Stimulated activated CD4-positive, alpha-beta T cell treated with anti-CD3 and anti-CD28 coated beads, TNF-alpha, amount 100 ng/mL, for 1 hour (primary cell): ENCODE data around the gene GPR26.

Experiments
- DNase-seq, 3 donors: peaks; one replicate each; pipeline ENCODE4 v3.0.0-alpha.2; 2020; ENCODE audit warnings: low read depth in 3 of 3, low spot score in 1 of 3

Gene GPR26, protein sequence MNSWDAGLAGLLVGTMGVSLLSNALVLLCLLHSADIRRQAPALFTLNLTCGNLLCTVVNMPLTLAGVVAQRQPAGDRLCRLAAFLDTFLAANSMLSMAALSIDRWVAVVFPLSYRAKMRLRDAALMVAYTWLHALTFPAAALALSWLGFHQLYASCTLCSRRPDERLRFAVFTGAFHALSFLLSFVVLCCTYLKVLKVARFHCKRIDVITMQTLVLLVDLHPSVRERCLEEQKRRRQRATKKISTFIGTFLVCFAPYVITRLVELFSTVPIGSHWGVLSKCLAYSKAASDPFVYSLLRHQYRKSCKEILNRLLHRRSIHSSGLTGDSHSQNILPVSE

DNA sequence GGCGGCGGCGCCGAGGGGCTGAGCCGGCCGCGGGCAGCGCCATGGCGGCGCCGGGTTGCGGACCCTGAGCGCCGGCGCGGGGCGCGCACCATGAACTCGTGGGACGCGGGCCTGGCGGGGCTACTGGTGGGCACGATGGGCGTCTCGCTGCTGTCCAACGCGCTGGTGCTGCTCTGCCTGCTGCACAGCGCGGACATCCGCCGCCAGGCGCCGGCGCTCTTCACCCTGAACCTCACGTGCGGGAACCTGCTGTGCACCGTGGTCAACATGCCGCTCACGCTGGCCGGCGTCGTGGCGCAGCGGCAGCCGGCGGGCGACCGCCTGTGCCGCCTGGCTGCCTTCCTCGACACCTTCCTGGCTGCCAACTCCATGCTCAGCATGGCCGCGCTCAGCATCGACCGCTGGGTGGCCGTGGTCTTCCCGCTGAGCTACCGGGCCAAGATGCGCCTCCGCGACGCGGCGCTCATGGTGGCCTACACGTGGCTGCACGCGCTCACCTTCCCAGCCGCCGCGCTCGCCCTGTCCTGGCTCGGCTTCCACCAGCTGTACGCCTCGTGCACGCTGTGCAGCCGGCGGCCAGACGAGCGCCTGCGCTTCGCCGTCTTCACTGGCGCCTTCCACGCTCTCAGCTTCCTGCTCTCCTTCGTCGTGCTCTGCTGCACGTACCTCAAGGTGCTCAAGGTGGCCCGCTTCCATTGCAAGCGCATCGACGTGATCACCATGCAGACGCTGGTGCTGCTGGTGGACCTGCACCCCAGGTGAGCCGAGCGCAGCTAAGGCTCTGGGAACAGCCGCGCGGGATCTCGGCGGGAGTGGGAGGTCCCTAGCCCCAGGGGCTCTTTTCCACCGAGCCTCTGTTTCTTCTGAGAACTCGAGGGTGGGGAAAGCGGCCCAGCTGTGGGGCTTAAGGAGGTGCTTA, at the start of gene GPR26:
Gene GPR26 (plus strand): TSS at position 38 of the 919 bp plus-strand sequence. CDS start 53 bp downstream, at position 91.
- no peak for DNase-seq

DNA sequence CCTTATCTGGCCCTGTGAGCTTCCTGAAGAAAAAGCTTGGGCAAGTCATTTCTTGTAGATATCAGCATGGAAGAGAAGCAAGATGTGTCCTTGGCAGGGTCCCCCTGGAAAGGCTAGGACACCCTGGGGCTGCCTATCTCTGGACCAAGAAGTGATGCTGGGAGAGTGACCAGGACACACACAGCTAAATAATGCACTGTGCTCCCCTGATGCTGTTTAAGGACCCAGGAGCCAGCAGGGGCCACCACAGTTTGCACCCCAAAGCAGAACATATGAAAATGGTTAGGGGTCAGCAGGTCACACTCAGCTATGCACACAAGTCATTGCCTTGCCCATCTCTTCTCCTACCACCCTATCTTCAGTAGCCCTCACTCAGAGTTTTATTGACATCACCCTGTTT, 47.9 kb upstream of the GPR26 start:
- DNase-seq = no peak

DNA sequence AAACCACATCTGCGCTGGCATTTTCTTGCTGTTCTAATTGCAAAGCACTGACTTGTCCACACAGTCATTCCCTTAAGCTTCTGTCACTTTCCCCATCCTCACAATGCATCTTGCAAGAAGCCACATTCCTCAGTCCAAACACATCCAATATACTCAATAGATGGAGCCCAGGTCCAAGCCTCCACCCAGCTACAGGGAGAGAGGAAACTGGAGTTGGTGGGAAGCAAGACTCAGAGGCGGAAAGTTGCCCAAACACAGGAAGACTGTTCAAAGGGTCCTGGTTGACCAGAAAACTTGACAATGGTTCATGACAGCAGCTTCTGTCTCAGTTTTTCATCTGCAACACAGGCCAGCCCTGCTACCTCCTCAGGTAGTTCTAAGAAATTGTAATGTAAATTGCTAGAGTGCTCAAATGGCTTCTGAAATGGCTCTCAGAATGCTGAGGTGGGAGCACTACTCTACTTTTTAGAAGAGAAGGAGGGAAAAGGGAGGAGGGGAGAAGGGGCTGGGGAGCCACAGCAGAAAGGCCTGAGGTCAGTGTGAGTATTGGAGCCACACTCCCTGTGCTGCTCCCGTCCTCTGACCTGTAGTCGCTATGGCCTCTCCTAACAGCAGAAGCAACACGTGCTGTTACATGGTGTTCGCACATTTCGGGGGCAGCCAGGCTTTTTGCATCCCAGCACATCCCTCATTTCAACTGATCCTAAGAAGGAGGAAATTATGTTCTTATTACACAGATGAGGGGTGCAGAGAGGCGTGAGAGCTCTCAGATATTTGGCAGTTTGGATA, 46.9 kb upstream of the GPR26 start:
- DNase-seq = no peak

DNA sequence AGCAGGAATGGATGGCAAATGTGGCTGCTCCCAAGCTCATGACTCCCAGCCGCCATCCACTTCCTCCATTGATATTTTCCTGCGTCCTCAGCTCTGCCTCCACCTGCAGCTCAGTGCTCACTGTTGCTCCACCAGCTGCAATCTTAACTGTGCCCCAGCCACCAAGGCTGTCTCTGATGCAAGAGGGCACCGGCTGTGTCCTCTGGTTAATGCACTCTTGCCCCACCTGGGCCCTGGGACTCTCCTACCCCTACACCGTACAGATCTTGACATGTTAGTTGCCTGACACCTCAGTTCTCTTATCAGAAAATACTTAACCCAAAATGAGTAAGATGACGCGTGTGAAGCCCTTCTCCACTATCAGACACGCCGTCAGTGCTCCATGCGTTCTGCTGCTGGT, 45.5 kb upstream of the GPR26 start:
- DNase-seq = no peak

DNA sequence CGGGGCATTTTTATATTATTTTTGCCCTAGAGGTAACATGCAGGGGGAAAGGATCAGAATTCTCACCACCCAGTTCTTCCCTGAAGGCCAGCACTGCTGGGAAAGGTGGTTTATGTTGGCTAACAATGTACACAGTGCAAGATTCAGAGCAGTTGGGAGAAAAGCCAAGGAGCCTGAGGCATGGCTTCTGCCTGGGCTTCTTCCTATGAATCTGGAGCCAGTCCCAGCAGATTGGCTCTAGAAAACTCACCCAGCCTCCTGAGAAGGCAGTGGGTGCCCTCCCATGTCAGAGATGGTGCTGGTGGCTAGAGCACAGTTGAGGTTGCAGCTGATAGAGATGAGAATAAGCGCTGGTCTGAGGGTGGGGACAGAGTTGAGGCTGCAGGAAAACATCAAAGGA, 44.7 kb upstream of the GPR26 start:
- DNase-seq = no peak

DNA sequence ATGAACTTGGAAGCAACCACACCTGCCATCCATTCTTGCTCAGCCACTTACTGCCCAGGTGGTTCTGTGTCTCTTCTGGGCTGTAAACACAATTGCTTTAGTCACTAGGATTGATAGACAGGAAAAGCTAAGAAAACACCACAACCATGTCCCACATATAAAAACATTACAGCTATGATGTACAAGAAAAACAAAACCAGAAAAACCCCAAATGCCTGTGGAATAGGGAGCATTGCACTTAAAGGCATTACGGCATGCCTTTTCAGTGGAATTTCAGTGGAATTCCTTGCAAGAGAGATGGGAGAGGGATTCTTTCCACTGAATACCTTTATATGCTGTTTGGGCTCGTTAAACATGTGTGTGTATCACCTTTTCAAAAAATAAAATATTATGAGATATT, 44.2 kb upstream of the GPR26 start:
- no peak for DNase-seq

DNA sequence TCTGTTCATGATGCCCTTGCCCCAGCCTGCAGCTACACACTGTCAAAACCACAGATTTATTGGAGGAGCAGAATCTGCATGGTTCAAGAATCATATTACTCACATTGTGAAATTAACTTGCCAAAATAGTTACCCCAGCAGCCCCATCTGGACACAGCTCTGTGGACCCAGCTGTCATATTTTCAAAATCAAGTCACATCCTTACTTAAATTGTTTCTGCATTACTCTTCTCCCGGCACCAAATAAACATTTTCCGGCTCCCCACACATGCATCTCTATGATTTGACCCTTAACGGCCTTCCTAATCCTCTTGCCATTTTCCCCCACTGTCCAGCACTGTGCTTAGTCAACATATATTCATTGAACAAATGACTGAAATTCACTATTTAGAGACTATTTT, 43.8 kb upstream of the GPR26 start:
- no peak for DNase-seq

DNA sequence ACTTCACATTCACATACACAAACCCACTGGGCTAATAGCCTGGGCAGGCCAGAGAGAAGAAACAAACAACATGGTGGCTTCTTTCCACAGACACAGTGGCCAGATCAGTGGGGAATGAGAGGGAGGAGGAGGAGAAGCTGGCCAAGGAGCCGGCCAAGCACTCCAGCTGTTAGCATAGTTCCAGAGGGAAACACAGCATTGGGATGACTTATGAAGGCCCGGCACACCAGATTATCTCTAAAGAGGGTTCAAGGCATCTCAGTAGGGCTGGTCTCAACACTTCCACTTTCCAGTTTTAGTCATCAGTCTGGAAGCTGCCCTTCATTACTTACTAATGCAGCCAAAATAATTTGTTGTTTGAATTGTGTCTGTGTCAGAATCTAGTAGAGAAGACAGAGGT, 42.1 kb upstream of the GPR26 start:
- no peak for DNase-seq

DNA sequence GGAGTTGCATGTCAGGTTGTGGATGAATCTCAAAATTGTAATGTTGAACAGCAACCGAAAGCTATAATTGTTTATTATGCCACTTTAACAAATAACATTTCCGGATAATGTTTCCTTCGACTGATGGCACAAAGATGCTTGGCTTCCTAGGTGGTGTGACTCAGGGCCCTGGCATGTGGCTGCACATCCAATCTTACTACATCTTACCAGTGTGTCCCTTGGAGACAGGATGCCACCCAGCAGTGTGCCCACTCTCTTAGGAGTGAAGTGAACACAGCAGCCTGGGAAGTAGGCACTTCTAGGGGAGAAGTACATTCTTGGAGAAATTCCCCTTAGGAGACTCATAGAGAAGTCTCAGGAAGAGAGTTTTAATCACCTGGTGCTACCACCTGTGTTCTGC, 33.0 kb upstream of the GPR26 start:
- DNase-seq = no peak

DNA sequence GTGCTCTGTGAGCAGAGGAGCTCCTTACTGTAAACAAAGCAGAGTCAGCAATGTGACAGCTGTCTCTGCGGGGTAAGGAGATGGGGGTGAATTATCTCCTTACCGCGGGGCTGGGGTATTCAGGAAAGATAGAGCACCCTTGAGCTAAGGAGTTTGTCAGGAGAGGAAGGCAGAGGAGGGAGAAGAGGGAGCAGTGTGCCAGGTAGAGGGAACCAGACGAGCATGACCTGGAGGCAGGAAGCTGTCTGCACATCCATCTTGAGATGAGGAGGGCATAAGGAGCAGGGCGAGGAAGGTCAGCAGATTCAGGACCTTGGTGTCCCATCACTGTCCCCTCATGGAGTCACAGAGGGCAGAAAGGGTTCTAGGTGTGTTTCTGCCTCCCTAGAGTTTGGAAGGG, 32.5 kb upstream of the GPR26 start:
- DNase-seq = no peak

DNA sequence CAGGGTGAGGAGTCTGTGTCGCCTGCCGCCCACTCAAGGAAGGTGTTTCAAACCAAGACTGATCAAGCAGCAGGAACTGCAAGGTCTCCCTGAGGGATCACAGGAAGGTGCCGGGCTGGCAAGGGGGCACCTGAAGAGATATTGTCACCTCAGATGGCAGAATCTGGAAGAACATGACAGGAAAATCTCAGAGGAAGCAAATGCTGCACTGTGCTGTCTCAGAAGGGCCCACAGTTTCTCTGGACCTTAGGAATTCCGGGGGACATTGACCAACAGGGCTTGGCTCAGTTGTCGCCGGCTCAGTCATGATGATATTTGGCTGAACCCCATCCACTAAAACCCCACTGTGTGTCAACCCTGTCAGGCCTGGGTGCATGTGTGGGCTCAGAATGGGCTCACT, 31.9 kb upstream of the GPR26 start:
- no peak for DNase-seq

DNA sequence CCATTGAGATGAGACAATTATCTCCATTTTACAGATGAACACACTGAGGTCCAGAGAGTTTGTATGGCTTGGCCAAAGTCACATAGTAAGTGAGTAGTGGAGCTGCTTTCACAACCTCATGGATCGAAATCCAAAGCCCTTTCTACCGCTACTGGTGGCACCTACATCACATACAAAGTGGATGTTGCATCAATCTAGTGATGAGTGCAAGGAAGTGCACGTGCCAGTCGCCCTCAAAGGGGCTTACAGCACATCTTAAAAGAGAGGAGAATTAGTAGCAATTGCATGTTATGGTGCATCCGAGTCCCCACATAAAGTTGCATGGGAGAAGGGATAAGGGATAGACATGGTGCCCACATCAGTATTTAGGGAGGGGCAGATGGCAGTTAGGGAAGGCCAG, 31.0 kb upstream of the GPR26 start:
- no peak for DNase-seq

DNA sequence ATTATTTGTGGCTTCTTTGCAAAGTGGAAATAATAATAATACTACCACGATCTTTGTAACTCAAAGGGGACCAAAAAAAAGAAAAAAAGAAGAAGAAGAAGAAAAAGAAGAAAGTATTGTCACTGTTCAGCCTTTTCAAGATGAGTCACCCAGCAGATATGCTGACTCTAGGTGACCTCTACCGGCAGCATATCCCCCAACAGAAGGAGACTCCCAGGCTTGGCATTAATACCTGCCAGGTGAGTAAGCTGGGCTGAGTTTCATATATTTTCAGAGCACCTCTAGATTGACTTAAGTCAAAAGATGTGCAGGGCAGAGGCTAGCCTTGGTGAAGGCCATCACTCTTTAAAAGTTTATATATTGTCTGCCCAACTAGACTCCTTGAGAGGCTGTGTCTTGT, 30.4 kb upstream of the GPR26 start:
- DNase-seq = no peak

DNA sequence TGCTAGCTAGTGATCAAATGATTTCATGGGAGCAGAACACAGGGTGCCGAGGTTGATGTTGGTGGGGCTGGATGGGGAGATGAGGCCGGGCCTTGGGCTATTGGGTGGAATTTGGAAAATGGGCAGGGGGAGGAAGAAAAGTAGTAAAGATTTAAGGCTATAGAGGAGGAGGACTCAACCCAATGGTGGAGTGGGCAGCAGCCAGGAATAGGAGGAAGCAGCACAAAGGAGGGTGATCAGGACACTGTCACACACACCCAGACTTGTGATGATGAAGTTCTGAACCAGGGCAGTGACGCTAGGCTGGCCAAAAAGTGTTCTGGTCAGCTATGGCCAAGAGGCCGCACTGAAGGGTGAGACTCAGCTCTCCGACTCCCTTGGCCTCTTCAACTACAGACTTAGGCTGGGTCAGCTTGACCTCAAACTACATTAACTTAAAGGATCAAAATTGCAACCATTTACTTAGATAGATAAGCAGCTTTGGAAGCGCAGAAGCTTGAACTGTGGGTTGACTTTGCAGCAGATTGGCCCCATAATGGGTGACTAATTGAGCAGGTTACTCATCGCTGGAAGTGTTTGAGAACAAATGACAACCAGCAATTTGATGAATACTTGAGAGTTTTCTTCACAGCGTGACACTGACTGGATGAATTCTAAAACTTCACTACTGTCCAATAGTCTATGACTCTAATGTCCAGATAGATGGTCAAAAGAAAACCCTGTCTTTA, 29.4 kb upstream of the GPR26 start:
- DNase-seq = no peak

DNA sequence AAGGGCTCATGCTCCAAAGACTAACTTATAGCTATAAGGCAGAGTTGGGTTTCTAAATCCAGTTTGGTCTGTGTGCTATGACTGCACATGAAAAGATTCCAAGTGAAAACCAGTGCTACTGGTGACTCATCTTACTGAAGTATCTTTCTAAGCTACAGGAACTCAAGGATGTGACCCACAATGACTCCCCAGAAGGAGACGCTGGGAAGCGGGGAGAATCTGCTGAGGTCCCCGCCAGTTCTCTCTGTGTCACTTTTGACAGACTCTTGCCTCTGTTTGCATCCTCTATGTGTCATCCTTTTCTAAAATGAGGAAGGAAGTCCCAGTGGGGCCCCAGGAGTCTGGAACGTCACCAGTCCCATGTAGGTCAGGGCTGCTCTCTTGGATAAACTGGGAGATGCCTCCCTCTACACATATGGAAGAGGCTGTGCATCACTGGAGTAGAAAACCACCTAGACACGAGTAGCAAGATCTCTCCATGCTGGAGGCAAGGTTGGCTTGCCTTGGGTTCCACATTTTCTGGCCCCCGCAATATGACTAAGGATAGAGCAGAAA, 28.8 kb upstream of the GPR26 start:
- no peak for DNase-seq

DNA sequence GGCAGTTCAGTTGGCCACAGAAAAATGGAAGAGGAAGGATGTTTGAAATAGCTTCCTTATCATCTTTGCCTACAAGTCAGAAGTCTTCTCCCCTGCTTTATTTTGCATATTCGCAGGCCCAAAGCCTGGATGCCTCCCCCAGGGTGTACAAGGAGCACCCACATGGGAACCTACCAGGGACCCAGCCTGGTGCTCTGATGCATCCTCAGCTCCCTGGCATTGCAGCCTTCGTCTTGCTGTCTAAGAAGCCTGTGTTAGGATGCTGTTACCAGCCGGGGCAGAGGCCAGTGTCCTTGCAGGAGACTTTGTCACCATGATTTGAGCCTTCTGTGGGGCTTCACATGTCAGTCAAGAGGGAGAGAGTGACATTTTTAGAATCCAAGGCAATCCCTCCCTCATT, 27.0 kb upstream of the GPR26 start:
- no peak for DNase-seq

DNA sequence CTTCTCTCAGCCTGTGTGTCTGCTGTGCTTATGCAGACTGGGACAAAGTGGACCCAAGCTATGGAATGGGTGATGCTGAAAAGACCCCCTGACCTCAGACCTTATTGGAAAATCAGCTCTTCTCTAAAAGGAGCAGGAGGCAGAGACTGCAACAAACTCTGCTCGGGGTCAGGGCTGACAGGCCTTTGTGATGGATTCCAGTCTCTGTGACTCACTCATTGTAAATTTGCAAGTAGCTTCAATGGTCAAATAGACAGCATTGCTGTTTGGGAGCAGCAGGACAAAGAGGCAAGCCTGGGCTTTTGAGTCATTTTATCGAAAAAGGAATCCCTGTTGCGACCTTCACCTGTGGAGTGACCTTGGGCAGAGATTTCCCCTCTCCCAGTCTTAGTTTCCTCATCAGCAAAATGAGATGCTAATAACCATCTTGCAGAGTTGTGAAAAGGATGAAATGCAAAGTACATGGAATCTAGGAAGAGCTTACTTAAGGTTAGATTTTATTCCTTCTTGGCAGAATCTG, 26.1 kb upstream of the GPR26 start:
- no peak for DNase-seq

DNA sequence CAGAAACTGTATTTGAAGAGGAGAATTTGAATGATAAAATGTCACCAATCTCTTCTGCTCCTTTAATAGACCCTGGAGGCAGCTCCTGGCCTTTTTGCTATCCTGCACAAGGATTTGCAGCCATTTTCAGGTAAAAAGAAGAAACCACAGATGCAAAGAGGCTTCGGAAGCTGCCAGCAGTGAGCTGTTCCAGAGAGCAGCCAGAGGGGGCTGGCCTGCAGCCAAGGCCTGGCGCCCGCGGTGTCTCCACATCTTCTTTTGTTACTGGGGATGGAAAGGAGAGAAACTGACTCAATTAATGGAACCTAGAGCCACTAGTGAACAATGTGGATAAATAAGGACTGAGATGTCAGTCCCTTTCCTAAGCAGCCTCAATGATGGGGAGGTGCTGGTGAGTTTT, 23.9 kb upstream of the GPR26 start:
- DNase-seq = no peak

DNA sequence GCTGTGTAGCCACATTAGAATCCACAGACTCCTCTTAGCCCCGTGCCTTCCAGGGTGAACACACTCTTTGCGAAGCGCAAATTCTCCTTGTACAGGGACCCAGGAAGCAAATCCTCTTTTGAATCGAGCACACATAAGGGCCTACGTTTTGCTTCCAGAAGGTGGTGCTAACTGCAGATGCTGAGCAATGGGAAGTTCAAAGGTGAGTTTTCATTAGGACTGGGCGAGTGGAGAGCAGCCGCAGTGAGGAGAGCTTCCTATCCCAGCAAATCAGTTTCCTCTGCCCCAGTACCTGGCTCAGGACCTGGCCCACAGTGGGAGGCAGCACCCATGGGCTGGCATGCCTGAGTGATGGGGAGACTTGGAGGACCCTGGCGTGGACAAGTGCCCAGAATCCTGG, 23.5 kb upstream of the GPR26 start:
- no peak for DNase-seq

DNA sequence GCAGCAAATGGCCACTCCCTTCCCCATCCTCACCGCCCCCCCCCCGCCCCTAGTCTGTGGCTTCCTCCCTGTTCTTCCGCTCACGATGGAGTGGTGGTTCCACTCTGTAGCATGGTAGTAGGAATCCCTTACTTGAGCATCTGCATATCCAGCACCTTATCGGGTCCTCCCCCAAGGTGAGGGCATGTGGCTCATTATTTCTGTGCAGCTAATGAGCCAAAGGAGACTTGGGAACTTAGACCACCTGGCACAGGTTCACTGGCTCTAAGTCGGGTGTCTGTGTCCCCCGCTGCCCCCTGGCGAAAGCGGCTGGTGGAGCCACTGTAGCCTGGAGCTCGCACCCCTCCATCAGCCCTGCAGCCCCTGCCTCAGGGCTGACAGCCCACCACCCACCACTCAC, 22.8 kb upstream of the GPR26 start:
- no peak for DNase-seq

DNA sequence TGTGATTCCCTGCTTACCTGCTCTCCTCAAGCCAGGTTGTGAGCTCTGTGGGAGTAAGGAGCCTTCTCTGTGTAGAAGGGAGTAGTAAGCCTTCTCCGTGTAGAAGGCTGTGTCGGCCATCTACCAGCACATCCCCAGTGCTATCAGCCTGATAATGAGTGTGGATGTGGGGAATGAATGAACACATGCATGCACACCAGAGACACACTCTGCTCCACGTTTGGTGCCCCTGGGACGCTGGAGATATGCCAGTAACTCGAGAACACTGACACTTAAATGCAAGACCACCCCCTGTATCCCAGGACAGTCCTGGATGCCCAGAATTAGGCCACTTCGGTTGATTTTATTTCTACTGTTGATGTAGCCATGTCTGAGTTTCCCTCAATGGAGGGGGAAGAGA, 21.1 kb upstream of the GPR26 start:
- no peak for DNase-seq
